DND-41 (cell line): Measurements from ENCODE around the gene FHOD3.

ENCODE experiments used
- ATAC-seq: fragments of 200-7000 bp; cut with Tn5 transposase; 3 replicates; pipeline ENCODE4 v1.9.1; 2021; ENCODE audit warnings: low read depth; ENCODE audit not compliant: insufficient read depth
- DNase-seq: peaks from one replicate; pipeline ENCODE4 v3.0.0-alpha.2; 2020
- H2AFZ ChIP-seq: 2 replicates; pipeline ENCODE4 v1.6.0; 2012; ENCODE audit warnings: low read depth, low read length
- H3K27ac ChIP-seq: 2 replicates; pipeline ENCODE4 v1.5.1; 2012; ENCODE audit warnings: low read length, inconsistent platforms
- H3K27me3 ChIP-seq: fragments of 200-600 bp; sonication (generic); 2 replicates; pipeline ENCODE4 v1.6.0; 2012; ENCODE audit warnings: low read length, mild to moderate bottlenecking, inconsistent platforms; ENCODE audit not compliant: insufficient read depth, poor library complexity
- H3K36me3 ChIP-seq: 2 replicates; pipeline ENCODE4 v1.5.1; 2012; ENCODE audit warnings: low read length, inconsistent platforms; ENCODE audit not compliant: insufficient read depth
- H3K4me1 ChIP-seq: 2 replicates; pipeline ENCODE4 v1.5.1; 2012; ENCODE audit warnings: mild to moderate bottlenecking, low read length; ENCODE audit not compliant: insufficient read depth
- H3K4me2 ChIP-seq: 2 replicates; pipeline ENCODE4 v1.6.0; 2012; ENCODE audit warnings: mild to moderate bottlenecking, moderate library complexity, low read length, inconsistent platforms; ENCODE audit not compliant: insufficient read depth
- H3K4me3 ChIP-seq, 2 experiments: fragments of 200-600 bp in 1 of 2; shearing (Covaris generic) in 1 of 2; 2 replicates each; pipeline ENCODE4 v1.5.1; 2012 to 2016; ENCODE audit warnings: inconsistent platforms in 2 of 2, low read length in 2 of 2, mild to moderate bottlenecking in 2 of 2, low read depth in 1 of 2, moderate library complexity in 1 of 2
- H3K79me2 ChIP-seq: 2 replicates; pipeline ENCODE4 v1.6.0; 2012; ENCODE audit warnings: low read length, inconsistent platforms; ENCODE audit not compliant: insufficient read depth
- H3K9ac ChIP-seq: 2 replicates; pipeline ENCODE4 v1.6.0; 2012; ENCODE audit warnings: low read depth, mild to moderate bottlenecking, inconsistent platforms, low read length, moderate library complexity
- H3K9me3 ChIP-seq: 2 replicates; pipeline ENCODE4 v1.5.1; 2012; ENCODE audit warnings: low read length, moderate library complexity, mild to moderate bottlenecking, inconsistent platforms; ENCODE audit not compliant: insufficient read depth, severe bottlenecking
- H4K20me1 ChIP-seq: 2 replicates; pipeline ENCODE4 v1.6.0; 2012; ENCODE audit warnings: low read length; ENCODE audit not compliant: insufficient read depth
- EZH2 ChIP-seq: IDR thresholded peaks from 3 replicates; pipeline ENCODE4 v1.6.1; 2012; ENCODE audit warnings: borderline replicate concordance, low read depth, mild to moderate bottlenecking, moderate library complexity, low read length, inconsistent platforms; ENCODE audit not compliant: severe bottlenecking
- TF ChIP-seq, protein P1 (sequence below): IDR thresholded peaks from 2 replicates; pipeline ENCODE4 v1.5.1; 2012; ENCODE audit warnings: borderline replicate concordance, low read length, moderate library complexity, mild to moderate bottlenecking; ENCODE audit not compliant: poor library complexity, severe bottlenecking; ENCODE audit errors: extremely low read depth

Gene FHOD3

DNA sequence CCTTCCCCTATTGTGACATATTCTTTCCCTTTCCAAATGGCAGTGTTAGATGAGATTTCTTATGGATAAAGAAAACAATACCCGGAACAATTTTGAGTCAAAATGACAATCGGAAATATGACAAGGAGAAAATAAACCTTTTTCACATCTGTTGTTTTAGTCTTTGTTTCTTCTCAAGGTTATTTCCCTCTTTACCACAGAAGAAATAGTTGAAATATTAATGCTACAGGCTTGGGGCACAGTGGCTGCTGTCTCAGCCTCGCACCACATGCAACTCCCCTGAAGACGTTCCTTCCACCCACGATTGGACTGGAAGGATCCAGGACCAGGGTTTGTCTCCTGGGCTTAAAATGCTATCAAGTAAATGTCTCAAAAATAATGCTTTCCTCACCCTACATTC lies 77.6 kb downstream of the FHOD3 start:
- Histone ChIP-seq H4K20me1 (no peaks in the 10 kb centered on the region), H3K4me3 (no peak overlapping the region), H3K4me2 (no peak overlapping the region), H3K79me2 (no peaks in the 10 kb centered on the region), H3K9ac (no peak overlapping the region), H3K9me3 (no peaks in the 10 kb centered on the region), H3K36me3 (no peaks in the 10 kb centered on the region), H3K4me1 (no peaks in the 10 kb centered on the region), H2AFZ (no peak overlapping the region), H3K27me3 (peaks cover 16% of the 10 kb centered on the region), H3K27ac (no peak overlapping the region)
- DNase-seq = no peak
- ATAC-seq = no peak
- TF ChIP-seq EZH2 = no peak
- TF ChIP-seq, protein P1, sequence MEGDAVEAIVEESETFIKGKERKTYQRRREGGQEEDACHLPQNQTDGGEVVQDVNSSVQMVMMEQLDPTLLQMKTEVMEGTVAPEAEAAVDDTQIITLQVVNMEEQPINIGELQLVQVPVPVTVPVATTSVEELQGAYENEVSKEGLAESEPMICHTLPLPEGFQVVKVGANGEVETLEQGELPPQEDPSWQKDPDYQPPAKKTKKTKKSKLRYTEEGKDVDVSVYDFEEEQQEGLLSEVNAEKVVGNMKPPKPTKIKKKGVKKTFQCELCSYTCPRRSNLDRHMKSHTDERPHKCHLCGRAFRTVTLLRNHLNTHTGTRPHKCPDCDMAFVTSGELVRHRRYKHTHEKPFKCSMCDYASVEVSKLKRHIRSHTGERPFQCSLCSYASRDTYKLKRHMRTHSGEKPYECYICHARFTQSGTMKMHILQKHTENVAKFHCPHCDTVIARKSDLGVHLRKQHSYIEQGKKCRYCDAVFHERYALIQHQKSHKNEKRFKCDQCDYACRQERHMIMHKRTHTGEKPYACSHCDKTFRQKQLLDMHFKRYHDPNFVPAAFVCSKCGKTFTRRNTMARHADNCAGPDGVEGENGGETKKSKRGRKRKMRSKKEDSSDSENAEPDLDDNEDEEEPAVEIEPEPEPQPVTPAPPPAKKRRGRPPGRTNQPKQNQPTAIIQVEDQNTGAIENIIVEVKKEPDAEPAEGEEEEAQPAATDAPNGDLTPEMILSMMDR = no peak

DNA sequence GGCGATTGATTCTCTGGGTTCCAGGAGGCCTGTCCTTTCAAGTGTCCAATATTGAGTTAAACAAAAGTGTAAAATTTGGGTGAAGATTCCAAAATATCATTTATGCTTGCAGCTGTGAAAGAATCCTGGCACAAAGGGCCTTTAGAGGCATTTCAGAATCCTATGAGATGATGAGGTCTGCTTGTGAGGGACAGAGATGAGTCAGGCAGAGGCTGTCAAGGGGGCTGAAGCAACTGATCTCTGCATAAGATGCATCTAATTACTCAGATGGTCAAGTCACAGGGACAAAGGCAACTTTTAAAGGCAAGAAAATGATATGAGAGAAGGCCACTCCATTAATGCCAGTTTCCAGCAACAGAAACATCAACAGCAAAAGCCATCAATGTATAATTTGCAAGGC lies 78.8 kb downstream of the FHOD3 start:
- H3K9ac ChIP-seq = no peak overlapping the region
- H3K79me2 ChIP-seq = no peaks in the 10 kb centered on the region
- H3K4me1 ChIP-seq = no peaks in the 10 kb centered on the region
- no peak overlapping the region for H2AFZ ChIP-seq
- no peak for TF ChIP-seq EZH2
- TF ChIP-seq, protein P1 = no peak
- H3K4me3 ChIP-seq = no peak overlapping the region
- no peak for DNase-seq
- no peak overlapping the region for H3K4me2 ChIP-seq
- H3K27ac ChIP-seq = no peak overlapping the region
- no peak for ATAC-seq
- H3K27me3 ChIP-seq = peaks cover 16% of the 10 kb centered on the region
- H3K36me3 ChIP-seq = no peaks in the 10 kb centered on the region
- no peaks in the 10 kb centered on the region for H4K20me1 ChIP-seq
- H3K9me3 ChIP-seq = no peaks in the 10 kb centered on the region

DNA sequence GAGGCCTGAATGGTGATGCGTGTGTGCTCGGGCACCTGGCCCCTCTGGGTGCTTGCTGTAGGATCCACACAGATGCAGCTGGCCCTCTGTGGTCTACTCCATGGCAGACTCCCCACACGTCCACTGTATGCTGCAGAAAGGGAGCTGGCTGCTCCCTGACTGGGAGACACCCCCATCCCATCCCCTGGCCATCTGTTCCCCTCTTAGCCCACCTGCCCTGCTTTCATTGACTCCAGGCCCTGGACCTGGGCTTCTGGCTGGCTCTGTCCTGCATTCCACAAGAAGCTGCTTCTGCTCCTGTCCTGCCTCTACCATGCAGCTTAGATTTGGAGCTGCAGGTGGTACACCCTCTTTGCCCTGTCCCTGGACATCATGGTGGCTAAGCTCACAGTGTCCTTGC lies 80.1 kb downstream of the FHOD3 start:
- Histone ChIP-seq H3K79me2 (no peaks in the 10 kb centered on the region), H2AFZ (no peak overlapping the region), H3K9ac (no peak overlapping the region), H4K20me1 (no peaks in the 10 kb centered on the region), H3K27ac (no peak overlapping the region), H3K9me3 (no peaks in the 10 kb centered on the region), H3K27me3 (peaks cover 16% of the 10 kb centered on the region), H3K4me3 (no peak overlapping the region), H3K36me3 (no peaks in the 10 kb centered on the region), H3K4me1 (no peaks in the 10 kb centered on the region), H3K4me2 (no peak overlapping the region)
- DNase-seq (no peak), ATAC-seq (no peak)
- no peak for TF ChIP-seq EZH2
- TF ChIP-seq, protein P1 = no peak

DNA sequence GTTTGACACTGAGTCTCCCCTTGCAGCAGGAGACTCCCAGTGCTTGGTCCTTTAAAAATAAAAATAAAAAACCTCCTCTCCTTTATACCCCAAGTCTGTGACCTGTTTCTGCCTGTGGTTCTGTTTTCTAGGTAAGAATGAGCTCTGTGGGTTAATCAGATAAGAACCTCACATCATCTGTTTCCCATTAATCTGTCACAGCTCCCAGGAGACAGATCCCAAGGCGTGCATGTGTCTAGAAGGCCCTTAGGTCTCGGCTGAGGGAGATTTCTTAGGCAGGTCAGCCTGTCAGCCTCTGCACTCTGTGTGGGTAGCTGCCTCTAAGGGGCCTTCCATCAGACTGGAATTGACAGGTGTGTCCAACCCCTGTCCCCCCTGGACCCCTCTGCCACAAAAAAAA lies 80.7 kb downstream of the FHOD3 start:
- Histone ChIP-seq H3K4me1 (no peaks in the 10 kb centered on the region), H3K9ac (no peak overlapping the region), H3K4me3 (no peak overlapping the region), H3K27me3 (peaks cover 10% of the 10 kb centered on the region), H2AFZ (no peak overlapping the region), H3K4me2 (no peak overlapping the region), H3K36me3 (no peaks in the 10 kb centered on the region), H3K9me3 (no peaks in the 10 kb centered on the region), H3K27ac (no peak overlapping the region), H3K79me2 (no peaks in the 10 kb centered on the region), H4K20me1 (no peaks in the 10 kb centered on the region)
- ATAC-seq = no peak
- no peak for DNase-seq
- TF ChIP-seq, protein P1 = no peak
- TF ChIP-seq EZH2 = no peak
